Vagina (tissue), 2 donors: Measurements from ENCODE around the gene ACOT11.

Experiments used
- CTCF ChIP-seq, 3 experiments: fragments of 450-650 bp in 2 of 3; fragments of 200-600 bp in 1 of 3; sonication (generic) in 1 of 3; IDR thresholded peaks; one replicate each; pipeline ENCODE4 v1.5.1; 2017 to 2019; ENCODE audit warnings: antibody characterized with exemption in 3 of 3, mild to moderate bottlenecking in 2 of 3, moderate library complexity in 2 of 3
- POLR2A ChIP-seq, 2 donors: fragments of 450-650 bp; IDR thresholded peaks; one replicate each; pipeline ENCODE4 v1.6.1; 2017; ENCODE audit warnings: antibody characterized with exemption in 2 of 2, mild to moderate bottlenecking in 2 of 2, moderate library complexity in 2 of 2
- POLR2AphosphoS5 ChIP-seq, 2 donors: sonication (generic); formaldehyde crosslinking; IDR thresholded peaks; one replicate each; pipeline ENCODE4 v1.9.0; 2017; ENCODE audit warnings: antibody characterized with exemption in 2 of 2, mild to moderate bottlenecking in 2 of 2, low read depth in 1 of 2; ENCODE audit not compliant: insufficient read depth in 1 of 2

- TF ChIP-seq CTCF (IDR thresholded peaks at IDR 0.05), result no peak
- TF ChIP-seq POLR2AphosphoS5 (IDR thresholded peaks at IDR 0.05; ENCODE audit: insufficient read depth in 1 of 2, low read depth in 1 of 2), result no peak
- TF ChIP-seq POLR2A (IDR thresholded peaks at IDR 0.05), result no peak
Measured at GRCh38 chr1:54559771-54560231, 11.8 kb downstream of the ACOT11 start.
